GM19328 (cell line): ENCODE results near the gene MRPL10.

Source experiments
- ATAC-seq: cut with Tn5 transposase; IDR thresholded peaks from one replicate; pipeline ENCODE4 v1.9.1; 2021; ENCODE audit warnings: mild to moderate bottlenecking, moderate library complexity; ENCODE audit not compliant: unreplicated experiment

The MRPL10 gene

DNA sequence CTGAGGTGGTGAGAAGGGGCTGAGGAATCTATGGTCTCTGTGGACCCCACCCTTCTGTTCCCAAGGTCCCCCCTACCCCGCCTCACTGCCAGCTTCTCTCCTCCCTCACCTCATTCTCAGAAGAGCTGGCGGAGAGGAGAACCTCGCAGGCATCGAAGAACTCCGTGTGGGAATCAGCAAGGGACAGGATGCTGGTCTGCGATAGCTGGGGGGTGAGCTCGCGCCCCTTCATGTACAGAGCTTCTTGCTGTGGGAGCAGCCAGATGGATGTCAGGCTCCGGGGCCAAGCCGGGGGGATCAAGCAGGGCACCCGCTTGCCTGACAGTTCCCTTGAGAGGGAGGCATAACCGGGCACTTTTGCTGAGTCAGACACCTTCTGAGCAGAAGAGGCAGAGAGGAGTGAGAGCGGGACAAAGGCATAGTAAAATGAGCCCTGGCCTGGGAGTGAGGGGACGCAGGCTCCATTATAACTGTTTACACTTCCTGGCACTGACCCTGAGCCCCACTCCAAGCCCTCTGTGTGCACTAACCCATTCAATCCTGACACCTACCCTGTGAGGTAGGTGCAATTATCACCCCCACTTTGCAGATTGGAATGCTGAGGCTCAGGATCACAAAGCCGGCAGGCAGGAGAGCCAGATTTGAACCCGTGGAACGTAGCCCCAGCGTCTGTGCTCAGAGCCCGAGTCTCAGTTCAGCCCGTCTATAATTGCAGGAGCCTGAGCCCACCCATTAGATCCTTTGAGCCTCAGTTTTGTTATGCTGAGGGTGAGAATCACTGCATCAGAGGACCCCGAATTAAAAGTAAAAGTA, 16.0 kb downstream of the MRPL10 start:
- no peak for ATAC-seq

DNA sequence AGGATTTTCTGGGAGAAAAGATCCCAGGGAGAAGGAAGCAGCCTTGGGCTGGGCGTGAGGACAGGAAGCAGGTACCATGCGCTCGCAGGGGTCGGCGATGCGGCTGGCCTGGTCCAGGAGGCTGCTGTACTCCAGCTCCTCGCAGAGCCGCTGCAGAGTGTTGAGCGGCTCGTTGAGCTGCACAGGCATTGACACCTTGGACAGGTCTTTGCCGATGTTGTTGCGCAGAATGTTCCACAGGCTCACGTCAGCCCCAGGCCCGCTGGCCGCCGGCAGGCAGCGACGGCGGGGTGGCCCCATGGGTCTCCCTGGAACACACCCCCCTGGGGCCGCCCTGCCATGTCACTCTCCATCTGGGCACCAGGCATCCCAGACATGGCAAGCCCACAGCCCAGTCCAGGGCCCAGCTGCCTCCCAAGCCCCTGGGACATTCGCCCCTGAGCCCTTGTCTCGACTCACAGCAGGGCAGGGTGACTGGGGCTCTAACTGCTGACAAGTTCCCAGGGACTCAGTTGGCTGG, 17.8 kb downstream of the MRPL10 start:
- ATAC-seq, result no peak

DNA sequence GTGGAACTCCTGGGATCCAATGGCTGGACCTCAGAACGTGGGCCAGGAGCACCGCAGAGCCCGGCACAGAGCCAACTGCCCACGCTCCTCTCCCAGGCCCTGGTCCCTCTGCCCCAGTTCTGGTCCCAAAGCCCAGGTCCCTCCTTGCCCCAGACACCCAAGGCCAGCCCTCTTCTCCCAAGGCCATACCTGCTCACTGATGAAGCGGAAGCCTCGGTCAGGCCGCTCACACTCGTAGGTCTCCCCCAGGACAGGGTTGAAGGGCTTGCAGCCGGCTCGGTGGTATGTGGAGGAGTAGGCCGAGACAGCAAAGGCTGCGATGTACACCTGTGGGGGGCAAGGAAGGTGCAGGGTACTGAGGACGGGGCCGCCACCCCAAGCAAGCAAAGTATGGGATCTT, 18.3 kb downstream of the MRPL10 start:
- ATAC-seq, result no peak

DNA sequence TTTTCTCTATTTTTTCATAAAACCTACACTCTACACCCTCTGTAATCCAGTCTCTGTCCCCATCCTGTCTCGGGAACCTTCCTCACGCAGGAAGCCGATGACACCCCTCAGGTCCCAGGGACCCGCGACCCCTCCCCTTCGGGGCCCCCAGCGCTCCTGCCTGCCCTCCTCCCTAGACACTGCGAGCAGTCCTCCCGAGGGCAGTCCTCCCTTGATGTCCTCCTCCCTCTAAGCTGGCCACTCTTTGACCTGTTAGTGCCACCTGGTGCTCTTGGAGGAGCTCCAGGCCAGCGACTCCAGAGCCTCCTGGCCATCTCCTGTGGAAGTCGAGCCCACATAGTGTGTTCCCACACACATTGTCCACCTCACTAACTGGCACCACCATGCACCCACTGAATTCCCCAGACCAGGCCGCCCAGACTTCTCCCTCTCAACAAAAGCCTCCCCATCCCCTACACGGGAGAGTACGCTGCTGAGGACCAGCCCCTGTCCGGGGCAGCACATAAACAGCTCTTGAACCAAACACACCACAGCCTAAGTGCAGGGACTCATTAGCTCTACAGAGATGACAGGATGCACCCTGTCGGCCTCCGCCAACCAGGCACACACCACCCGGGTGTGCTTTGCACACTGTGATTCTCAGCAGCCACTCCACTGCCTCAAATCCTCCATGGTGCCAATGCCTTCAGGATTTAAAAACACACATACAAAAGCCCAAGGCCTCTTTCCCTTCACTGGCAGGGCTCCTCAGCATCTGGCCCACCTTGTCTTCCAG, 19.0 kb downstream of the MRPL10 start:
- no peak for ATAC-seq

DNA sequence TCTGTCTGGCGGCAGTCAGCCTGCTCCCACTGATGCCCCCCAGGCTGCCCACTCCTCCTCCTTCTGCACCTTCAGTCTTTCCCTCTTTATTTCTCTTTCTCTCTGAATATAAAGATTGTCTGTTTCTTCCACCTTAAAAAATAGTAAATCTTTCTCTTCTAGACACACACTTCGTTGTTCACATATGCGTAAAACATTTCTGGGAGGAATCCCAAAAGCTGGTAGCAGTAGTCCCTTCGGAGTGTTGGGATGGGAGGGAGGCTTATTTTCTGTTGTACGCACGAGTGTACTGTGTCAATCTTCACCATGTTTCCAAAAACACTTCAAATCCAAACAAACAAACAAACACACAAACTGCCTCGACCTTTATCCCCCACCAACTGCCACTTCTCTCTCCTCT, 19.6 kb downstream of the MRPL10 start:
- no peak for ATAC-seq

DNA sequence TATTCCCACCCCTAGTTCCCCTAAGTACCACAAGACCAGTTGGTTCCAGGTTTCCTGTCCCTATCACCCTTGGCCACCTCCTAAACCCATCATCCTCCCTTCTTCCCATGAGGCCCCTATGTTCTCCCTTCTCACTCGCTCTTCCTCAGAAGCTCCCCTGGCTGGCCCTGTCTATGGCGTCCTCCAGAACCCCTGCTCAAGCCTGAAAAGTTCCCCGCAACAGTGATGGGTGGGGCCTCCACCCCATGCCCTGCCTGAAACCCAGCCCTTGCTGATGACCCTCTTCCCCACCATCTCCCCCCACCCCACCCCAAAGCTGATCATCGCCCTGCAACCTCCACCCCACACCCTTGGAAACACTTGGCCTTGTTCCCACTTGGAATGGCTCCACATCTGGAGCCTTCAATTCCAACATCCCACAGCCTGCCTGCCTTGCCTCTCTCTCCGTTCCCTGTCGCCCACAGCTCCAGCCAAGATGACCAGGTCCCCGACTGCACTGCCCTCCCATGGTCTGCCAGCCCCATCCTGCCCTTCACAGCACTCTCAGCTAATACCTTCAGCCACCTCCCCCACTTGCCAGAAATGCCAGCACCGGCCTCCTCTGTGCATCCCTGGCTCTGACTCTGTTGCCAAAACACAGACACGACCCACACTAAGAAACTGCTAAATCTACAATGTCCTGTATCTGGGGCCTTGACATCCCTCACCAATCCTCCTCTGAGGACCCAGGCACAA, 20.3 kb downstream of the MRPL10 start:
- ATAC-seq, result no peak

DNA sequence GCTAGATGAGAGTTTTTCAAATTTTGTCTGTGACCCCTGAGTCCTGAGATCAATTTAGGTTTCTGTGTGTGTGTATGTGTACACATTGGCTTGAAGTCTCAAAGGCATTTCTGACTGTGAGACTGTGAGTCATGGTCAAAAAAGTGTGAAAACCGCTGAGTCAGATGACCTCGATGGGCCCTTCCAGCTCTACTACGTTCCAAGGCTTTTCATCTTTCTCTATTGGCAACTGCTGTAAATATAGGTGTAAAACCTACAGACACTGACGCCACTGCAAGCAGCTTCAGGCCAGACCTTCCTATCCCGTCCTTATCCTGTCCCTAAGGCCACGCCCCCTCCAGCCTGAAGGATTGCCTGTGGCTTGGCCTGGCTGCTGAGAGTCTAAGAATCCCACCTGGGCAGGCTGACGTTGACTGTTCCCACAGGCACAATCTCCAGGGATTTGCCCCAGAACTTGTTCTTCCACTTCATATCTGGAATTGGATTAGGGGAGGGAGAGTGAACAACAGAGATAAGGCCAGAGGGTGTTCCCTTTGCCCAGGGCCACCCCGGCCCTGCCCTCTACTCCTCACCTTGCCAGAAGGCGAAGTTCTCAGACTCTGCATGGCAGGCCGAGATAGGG, 21.0 kb downstream of the MRPL10 start:
- no peak for ATAC-seq

DNA sequence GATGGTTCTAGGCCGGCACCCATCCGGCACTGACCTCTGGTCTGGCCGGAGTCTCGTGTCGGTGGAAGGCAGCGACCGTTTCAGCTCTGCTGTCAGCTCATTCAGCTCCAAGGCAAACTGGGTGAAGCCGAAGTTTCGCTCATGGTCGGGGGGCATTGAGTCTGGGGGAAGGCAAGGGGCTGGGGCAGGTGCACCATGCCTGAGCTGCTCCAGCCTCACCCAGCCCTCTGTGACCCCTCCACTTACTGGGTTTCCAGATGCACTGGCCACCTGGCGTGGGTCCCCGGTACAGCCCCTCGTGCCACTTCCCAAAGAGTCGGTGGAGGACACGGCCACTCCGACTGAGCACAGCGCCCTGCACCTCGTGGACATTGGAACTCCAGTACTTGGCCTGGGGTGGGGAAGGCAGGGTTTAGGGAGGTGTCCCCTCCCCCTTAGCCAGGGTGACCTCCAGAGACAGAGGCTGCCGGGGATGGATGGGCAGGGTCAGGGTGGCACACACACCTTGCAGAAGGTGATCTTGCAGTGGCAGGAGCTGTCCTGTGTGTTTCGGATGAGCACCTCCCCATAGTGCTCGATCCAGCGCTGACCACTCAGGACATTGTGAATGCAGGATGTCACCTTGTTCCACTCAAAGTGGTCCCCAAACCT, 22.4 kb downstream of the MRPL10 start:
- ATAC-seq, result no peak

DNA sequence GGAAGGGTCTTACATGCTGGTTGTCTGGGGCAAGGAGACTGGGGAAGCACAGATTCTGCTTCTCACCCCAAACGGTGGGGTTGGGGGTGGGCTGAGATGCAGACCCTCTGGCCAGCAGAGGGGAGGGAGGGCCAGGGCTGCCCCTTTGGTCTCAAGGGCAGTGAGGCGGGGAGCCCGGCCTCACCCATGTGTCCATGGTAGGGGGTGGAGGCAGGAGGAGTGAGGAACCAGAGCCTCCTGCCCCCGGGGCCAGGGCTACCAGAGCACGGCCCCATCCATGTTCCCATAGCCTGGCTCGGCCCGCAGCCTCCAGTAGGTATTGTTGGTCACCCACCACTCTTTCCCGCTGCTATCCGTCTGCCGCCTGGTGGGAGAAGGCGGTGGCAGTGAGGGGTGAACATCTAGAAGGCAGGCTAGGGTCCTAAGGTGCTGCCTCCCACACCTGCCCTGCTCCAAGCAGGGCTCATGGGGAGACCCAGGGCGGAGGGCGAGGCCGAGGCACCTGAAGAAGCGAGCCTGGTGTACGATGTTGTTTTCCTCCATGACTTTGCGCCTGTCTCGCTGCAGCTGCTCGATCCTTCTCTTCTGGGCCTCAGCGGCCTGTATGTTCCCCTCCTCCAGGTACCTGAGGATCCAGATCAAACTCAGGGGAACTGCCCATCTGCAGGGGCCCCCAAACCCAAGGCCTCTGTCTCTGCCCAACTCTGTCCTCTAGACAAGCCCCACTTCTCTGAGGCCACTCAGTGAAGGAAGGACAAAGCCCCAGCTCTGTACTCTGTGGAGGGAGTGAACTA, 23.1 kb downstream of the MRPL10 start:
- ATAC-seq, result no peak

DNA sequence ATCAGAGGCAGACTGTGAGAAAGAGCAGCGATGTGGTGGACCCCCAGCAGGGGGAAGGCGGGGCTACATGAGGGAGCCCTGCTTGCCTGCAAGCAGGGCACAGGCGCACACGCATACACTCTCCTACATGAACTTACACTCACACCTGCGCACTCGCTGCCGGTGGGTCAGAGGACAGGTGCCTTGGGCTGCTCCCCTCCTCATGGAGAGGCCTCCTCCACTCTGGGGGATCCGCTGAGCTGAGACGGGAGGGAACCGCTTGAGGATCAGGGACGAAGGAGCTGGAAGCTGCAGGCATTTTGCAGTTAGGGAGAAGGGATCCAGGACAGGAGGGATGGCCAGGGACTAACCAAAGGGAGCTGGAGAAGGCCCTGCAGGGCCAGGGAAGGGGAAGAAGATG, 23.9 kb downstream of the MRPL10 start:
- ATAC-seq, result no peak

DNA sequence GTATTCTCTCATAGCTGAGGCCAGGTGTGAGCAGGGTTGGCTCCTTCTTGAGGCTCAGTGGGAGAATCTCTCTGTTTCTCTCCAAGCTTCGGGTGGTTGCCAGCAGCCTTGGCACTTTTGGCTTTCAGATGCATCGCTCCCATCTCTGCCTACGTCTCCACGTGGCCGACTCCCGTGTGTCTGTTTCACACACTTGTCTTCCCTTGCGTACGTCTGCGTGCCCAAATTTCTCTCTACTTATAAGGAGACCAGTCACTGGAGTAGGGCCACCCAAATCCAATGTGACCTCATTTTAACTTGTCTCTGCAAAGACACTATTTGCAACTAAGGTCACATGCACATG, 24.5 kb downstream of the MRPL10 start:
- ATAC-seq, result no peak

DNA sequence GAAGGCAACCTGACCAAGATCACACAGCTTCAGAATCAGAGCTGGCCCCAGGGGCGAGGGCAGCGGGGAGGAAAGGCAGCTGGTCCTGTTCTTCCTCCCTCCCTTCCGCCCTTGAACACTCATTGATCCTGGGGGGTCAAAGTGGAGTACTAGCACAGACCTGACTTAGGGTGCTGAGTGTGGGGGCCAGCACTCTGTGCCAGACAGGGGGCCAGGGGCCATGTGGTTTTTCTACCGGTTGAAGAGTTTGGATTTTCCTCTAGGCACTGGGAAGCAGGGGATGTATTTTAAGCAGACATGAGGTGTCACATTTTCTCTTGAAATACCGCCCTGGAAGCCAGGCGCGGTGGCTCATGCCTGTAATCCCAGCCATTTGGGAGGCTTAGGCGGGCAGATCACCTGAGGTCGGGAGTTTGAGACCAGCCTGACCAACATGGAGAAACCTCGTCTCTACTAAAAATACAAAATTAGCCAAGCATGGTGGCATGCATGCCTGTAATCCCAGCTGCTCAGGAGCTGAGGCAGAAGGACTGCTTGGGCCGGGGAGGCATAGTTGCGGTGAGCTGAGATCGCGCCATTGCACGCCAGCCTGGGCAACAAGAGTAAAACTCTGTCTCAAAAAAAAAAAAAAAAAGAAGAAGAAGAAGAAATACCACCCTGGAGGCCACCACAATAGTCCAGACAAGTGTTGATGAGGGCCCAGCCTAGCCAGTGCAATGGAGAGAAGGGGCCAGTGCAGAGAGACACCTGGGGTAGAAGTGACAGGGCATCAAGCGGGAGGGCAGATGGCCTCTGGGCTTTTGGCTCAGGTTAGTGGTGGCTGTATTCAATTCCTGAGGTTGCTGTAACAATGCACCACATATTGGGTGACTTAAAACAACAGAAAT, 25.1 kb downstream of the MRPL10 start:
- ATAC-seq, result no peak

DNA sequence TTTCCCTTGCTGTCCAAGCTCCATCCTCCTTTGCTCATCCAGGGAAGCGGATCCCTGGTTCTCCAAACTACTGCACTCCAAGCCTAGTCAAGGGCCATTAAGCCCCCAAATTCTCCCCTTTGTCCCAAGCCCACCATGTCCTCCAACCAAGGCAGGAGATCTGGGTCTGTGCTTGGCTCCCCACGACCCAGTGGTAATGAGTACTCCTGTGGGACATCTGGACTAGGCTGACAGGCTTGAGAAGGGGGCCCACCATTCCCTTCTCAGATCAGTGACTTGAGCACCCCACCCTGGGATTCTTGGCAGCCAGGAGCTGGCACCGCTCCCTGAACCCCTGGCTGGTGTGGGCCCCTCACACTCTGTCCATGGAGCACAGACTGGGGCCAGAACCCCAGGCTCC, 26.9 kb downstream of the MRPL10 start:
- no peak for ATAC-seq

DNA sequence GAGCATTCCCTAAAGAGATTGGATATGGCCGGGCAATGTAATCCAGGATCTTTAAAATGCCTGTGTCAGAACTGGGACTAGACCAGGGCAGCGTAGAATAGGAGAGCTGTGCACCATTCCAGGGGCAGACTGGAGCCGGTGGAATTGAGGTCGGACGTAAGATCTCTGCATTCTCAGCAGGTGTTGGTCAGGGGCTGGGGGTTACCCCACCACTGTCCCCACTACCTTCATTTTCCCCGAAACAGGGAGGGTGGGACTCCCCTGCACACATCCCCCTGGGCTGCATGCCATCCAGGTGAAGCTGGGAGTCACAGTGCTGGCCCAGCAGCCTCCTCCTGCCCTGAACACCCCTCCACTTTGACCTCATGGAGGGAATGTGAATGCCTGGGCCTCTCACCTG, 27.6 kb downstream of the MRPL10 start:
- ATAC-seq, result no peak

DNA sequence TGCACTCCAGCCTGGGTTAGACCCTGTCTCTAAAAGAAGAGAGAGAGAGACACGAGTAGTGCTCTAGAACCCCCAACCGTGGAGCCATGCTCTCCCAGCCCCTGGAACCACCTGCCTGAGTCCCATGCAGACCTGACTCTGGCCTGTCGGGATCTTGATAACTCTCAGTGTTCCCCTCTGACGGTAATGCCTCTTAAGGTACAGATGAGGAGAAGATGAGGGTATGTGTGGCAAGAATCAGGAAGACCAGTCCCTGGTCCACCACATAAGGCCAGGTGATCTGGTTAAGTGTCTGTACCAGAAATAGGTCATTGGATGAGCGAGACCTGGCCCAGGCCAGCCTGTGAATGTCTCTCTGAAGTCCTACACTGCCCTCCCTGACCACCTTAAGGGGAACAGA, 28.1 kb downstream of the MRPL10 start:
- no peak for ATAC-seq

DNA sequence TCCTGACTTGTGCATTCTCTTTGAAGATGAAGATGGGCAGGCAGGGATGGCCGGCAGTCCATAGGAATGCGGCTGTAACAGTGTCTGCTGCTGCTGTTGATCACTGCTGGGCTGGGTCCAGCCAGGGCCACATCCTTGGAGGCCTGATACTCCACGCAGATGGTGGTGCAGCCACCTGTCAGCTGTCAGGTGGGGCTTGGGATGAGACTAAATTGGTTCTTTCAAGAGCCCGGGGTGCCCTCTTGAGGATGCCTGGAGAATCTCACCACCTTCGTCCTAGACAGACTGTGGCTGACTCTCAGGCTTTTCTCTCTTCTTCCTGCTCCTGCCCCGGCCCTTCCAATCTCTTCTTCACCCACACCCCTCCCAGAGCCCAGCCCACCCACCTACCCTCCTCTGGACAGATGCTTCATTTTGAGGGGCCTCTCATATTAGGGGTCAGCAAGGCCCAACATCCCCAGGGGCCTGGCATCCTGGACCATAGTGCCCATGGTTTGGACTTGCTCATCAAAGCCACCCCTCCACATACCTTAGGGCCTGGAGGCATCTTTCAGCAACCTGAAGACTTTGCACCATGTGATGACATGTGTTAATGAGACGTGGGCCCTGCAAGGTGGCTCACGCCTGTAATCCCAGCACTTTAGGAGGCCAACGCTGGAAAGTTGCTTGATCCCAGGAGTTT, 28.9 kb downstream of the MRPL10 start:
- no peak for ATAC-seq

DNA sequence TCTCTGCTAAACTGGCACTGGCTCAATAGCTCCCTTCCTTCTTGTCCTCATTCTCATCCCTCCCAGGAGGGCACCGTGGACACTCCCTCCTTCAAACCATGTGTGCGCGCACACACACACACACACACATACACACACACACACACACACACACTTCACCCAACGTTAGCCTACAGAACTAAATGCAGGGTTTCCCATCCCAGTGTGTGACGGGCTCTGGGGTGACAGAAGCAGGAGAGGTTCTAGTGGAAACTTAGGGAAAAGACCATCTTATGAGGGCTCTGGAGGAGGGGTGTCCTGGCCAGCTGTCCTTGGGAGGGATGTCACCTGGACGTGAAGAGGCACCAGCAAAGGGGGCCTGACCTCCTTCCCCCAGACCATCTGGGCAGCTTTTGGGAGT, 29.4 kb downstream of the MRPL10 start:
- no peak for ATAC-seq

DNA sequence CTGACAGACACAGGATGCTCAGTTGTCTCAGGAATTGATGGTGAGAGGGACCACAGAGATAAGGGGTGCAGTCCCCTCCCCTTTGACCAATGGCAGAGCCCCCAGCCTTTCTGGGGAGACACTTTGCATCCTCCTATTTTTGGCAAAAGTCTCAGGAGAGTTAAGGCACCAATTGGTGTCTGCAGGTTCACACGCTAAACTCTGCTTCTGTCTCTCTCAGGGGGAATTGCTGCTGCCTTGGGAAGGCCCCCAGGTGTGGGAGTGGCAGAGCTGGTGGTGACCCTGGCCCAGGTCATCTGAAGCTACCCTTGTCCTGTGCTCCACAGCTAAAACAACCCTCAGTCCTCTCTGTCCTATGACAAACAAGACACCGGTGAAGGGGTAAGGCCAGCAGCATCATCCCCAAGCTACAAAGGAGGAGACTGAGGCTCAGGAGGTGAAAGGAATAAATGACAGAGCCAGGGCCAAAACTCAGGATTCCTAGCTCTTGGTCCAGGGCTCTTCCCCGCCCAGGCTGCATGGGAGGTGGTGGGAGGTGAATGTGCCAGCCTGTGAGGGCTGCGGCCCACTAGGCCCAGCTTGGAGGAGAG, 30.1 kb downstream of the MRPL10 start:
- ATAC-seq, result no peak
